C4-2B (cell line): ENCODE data around the gene PLP2.

Source experiments
- CTCF ChIP-seq: fragments of 450-650 bp; conservative IDR thresholded peaks from 2 replicates; pipeline ENCODE4 v1.5.1; 2017; ENCODE audit warnings: mild to moderate bottlenecking
- ZFX ChIP-seq: fragments of 450-650 bp; IDR thresholded peaks from 2 replicates; pipeline ENCODE4 v1.6.1; 2017

GRCh38 chrX:49122499-49122898 lies 49.2 kb upstream of the PLP2 start:
- TF ChIP-seq CTCF (no peak), ZFX (no peak)
